Measurements from ENCODE around the gene PFDN1. TPM values are rescaled to one million over a fixed set of nuclear protein-coding genes. Genes with fewer than 3 reads are reported as not detected.

The PFDN1 gene
- total RNA-seq, 1 experiment from 2014 or later: 54.4 TPM

GRCh38 chr5:140215276-140215675 lies 87.6 kb downstream of the PFDN1 start:
- POLR2A ChIA-PET: interaction anchor here (0.7 kb wide), 1 partner anchor 133 kb away, joined by 3 read pairs; no protein-coding TSS in a partner anchor
- Histone ChIP-seq H3K36me3 (ENCODE audit: control insufficient read depth, insufficient read depth, low read length) (no peaks in the 10 kb centered on the region), H3K27me3 (ENCODE audit: control insufficient read depth, insufficient read depth, low read length) (no peaks in the 10 kb centered on the region), H3K4me3 (ENCODE audit: low read depth in 2 of 2, low read length in 2 of 2) (no peak overlapping the region), H3K9me3 (ENCODE audit: control insufficient read depth, insufficient read depth, low read depth, low read length) (no peaks in the 10 kb centered on the region), H3K27ac (ENCODE audit: low read length) (no peak overlapping the region), H3K4me1 (ENCODE audit: control insufficient read depth, insufficient read depth, low read length) (peaks cover 11% of the 10 kb centered on the region; the same call in 1 of the 2 replicates)
- CTCF ChIA-PET: no interaction called here
- no peak for DNase-seq (ENCODE audit: low read depth, low spot score)
- no peak for ATAC-seq
- TF ChIP-seq TCF7L2 (IDR thresholded peaks at IDR 0.05; ENCODE audit: low read depth, low read length) (no peak), POLR2AphosphoS5 (IDR thresholded peaks at IDR 0.05; ENCODE audit: low read depth, low read length) (no peak)
- BruUV-seq (replicated peaks): no TSS peak
- in situ Hi-C loops (cut with HindIII; ENCODE audit: low pct_unique_long_range_greater_than_20kb, low sequenced_read_pairs) (no loop called here), intact Hi-C loops (cut with micrococcal nuclease; ENCODE audit: unreplicated experiment) (no loop called here)

- in situ Hi-C loops (cut with HindIII; ENCODE audit: low pct_unique_long_range_greater_than_20kb, low sequenced_read_pairs) (no loop called here), intact Hi-C loops (cut with micrococcal nuclease; ENCODE audit: unreplicated experiment) (no loop called here)
- Histone ChIP-seq H3K36me3 (ENCODE audit: control insufficient read depth, insufficient read depth, low read length) (no peaks in the 10 kb centered on the region), H3K4me3 (ENCODE audit: low read depth in 2 of 2, low read length in 2 of 2) (no peak overlapping the region), H3K9me3 (ENCODE audit: control insufficient read depth, insufficient read depth, low read depth, low read length) (no peaks in the 10 kb centered on the region), H3K27me3 (ENCODE audit: control insufficient read depth, insufficient read depth, low read length) (no peaks in the 10 kb centered on the region), H3K27ac (ENCODE audit: low read length) (no peak overlapping the region), H3K4me1 (ENCODE audit: control insufficient read depth, insufficient read depth, low read length) (peaks cover 7% of the 10 kb centered on the region; the same call in 1 of the 2 replicates)
- TF ChIP-seq REST (IDR thresholded peaks at IDR 0.05; ENCODE audit: insufficient read depth in 1 of 2, low read depth in 2 of 2, low read length in 1 of 2): no peak
- no peak for TF ChIP-seq CTCF (IDR thresholded peaks at IDR 0.05)
- no peak for TF ChIP-seq TCF7L2 (IDR thresholded peaks at IDR 0.05; ENCODE audit: low read depth, low read length)
- BruUV-seq (replicated peaks): no TSS peak
- ATAC-seq: no peak
- ChIA-PET CTCF (no interaction called here), POLR2A (no interaction called here)
- no peak for DNase-seq (ENCODE audit: low read depth, low spot score)
Observed at GRCh38 chr5:140214831-140215230, 88.1 kb downstream of the PFDN1 start.

GRCh38 chr5:140213370-140213983 lies 89.4 kb downstream of the PFDN1 start:
- Histone ChIP-seq H3K9me3 (ENCODE audit: control insufficient read depth, insufficient read depth, low read depth, low read length) (no peaks in the 10 kb centered on the region), H3K36me3 (ENCODE audit: control insufficient read depth, insufficient read depth, low read length) (no peaks in the 10 kb centered on the region), H3K4me1 (ENCODE audit: control insufficient read depth, insufficient read depth, low read length) (no peaks in the 10 kb centered on the region), H3K27ac (ENCODE audit: low read length) (no peak overlapping the region), H3K27me3 (ENCODE audit: control insufficient read depth, insufficient read depth, low read length) (no peaks in the 10 kb centered on the region), H3K4me3 (ENCODE audit: low read depth in 2 of 2, low read length in 2 of 2) (no peak overlapping the region)
- POLR2A ChIA-PET: interaction anchor here (0.6 kb wide), 1 partner anchor 141 kb away, joined by 10 read pairs; no protein-coding TSS in a partner anchor
- CTCF ChIA-PET: no interaction called here
- BruUV-seq (replicated peaks): no TSS peak
- in situ Hi-C loops (cut with HindIII; ENCODE audit: low pct_unique_long_range_greater_than_20kb, low sequenced_read_pairs) (no loop called here), intact Hi-C loops (cut with micrococcal nuclease; ENCODE audit: unreplicated experiment) (no loop called here)
- DNase-seq (ENCODE audit: low read depth, low spot score) (no peak), ATAC-seq (no peak)
- TF ChIP-seq REST (IDR thresholded peaks at IDR 0.05; ENCODE audit: insufficient read depth in 1 of 2, low read depth in 2 of 2, low read length in 1 of 2) (no peak), TCF7L2 (IDR thresholded peaks at IDR 0.05; ENCODE audit: low read depth, low read length) (no peak), CTCF (IDR thresholded peaks at IDR 0.05) (no peak), POLR2AphosphoS5 (IDR thresholded peaks at IDR 0.05; ENCODE audit: low read depth, low read length) (no peak), SIN3A (IDR thresholded peaks at IDR 0.05; ENCODE audit: borderline replicate concordance, insufficient read depth, low read depth, low read length) (no peak)
